Activated naive CD8-positive, alpha-beta T cell treated with anti-CD3 and anti-CD28 coated beads, Interleukin-2, amount 50 U/mL, for 16 hours (primary cell): ENCODE data around the gene CAMK1.

Experiments used
- DNase-seq: peaks from one replicate; pipeline ENCODE4 v3.0.0-alpha.2; 2020; ENCODE audit warnings: low read depth, low spot score

CAMK1 gene

GRCh38 chr3:9769426-9770275 lies at the start of gene CAMK1:
TSS of gene CAMK1 (minus strand) at chr3:9769947. CDS start at chr3:9767749, 2,198 bp downstream.
- no peak for DNase-seq

- DNase-seq: no peak
Measured at GRCh38 chr3:9818666-9819335, 49.1 kb upstream of the CAMK1 start.

GRCh38 chr3:9817436-9817835 lies 47.7 kb upstream of the CAMK1 start:
- DNase-seq: no peak

- DNase-seq: no peak
Measured at GRCh38 chr3:9815986-9816385, 46.2 kb upstream of the CAMK1 start.

- DNase-seq: no peak
Measured at GRCh38 chr3:9812870-9813483, 43.2 kb upstream of the CAMK1 start.

- no peak for DNase-seq
Measured at GRCh38 chr3:9810846-9811245, 41.1 kb upstream of the CAMK1 start.

GRCh38 chr3:9810433-9810770 lies 40.7 kb upstream of the CAMK1 start:
- no peak for DNase-seq

GRCh38 chr3:9809615-9810432 lies 40.1 kb upstream of the CAMK1 start, which contains the start of gene TTLL3:
TSS of gene TTLL3 (plus strand) at chr3:9810262. CDS start at chr3:9810662, 400 bp downstream.
- DNase-seq: no peak

- no peak for DNase-seq
Measured at GRCh38 chr3:9809239-9809614, 39.5 kb upstream of the CAMK1 start.

- no peak for DNase-seq
Measured at GRCh38 chr3:9808345-9809037, 38.7 kb upstream of the CAMK1 start.

- DNase-seq: no peak
Measured at GRCh38 chr3:9807981-9808344, 38.2 kb upstream of the CAMK1 start.

GRCh38 chr3:9806688-9807589 lies 37.2 kb upstream of the CAMK1 start:
- DNase-seq: no peak

- no peak for DNase-seq
Measured at GRCh38 chr3:9806137-9806536, 36.4 kb upstream of the CAMK1 start.

- no peak for DNase-seq
Measured at GRCh38 chr3:9804996-9805395, 35.2 kb upstream of the CAMK1 start.

GRCh38 chr3:9803494-9803893 lies 33.7 kb upstream of the CAMK1 start:
- DNase-seq: no peak

- no peak for DNase-seq
Measured at GRCh38 chr3:9800529-9800928, 30.8 kb upstream of the CAMK1 start.

- no peak for DNase-seq
Measured at GRCh38 chr3:9797196-9797945, 27.6 kb upstream of the CAMK1 start.

- DNase-seq: no peak
Measured at GRCh38 chr3:9795207-9795606, 25.5 kb upstream of the CAMK1 start.

GRCh38 chr3:9794400-9794799 lies 24.7 kb upstream of the CAMK1 start:
- no peak for DNase-seq
